Measurements from ENCODE around the gene DLGAP1.

Gene DLGAP1

DNA sequence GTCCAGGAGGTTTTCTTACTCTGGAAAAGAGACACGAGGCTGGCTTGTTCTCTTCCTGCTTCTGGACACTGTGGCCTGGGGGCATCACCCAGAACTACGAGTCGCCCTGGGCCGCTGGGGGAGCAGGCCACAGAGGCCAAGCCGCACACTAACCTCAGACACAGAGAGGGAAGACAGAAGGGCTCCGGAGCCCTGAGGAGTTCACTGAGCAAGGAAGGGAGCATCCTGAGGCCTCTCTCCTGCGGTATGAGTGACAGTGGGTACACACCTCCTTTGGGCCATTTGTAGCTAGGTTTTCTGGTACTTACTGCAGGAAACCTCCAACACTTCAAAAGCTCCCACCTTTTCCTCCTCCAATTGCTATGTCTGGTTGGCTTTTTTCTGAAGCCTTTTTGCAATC, 494.1 kb downstream of the DLGAP1 start:
- in situ Hi-C loops (cut with HindIII; ENCODE audit: low sequenced_read_pairs): no loop called here

DNA sequence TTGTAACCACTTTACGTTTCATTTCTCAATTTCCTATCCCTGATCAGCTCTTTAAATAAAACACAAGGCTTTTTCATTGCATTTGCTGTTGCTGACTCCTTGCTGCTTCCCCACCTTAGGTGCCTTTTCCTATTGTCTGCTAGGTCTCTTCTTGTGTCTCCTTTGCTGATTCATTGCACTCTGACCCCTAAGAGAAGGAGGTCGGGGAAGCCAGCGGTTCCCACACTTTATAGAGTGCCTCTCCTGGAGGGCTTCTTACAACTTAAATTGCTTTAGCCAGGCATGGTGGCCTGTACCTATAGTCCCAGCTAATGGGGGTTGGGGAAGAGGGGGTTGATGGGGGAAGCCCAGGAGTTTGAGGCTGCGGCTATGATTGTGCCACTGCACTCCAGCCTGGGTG, 495.0 kb downstream of the DLGAP1 start:
- in situ Hi-C loops (cut with HindIII; ENCODE audit: low sequenced_read_pairs): no loop called here

DNA sequence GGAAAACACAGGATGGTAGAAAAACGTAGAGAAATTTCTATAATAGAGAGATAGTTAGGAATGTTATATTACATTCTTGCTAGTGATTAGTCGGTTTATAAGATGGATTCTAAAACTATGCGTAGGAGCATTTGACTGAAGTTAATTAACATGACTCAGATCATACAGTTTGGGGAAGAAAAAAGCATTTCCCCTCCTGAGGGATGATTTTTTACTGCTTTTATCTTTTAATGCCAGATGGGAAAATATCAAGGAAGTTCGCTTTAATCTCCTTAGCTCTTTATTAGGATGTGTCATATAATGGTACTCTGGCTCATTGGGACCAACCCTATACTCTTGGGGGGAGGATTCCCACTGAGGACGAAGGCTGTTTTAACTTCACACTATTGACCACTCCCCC, 503.1 kb downstream of the DLGAP1 start:
- in situ Hi-C loops (cut with HindIII; ENCODE audit: low sequenced_read_pairs): no loop called here

DNA sequence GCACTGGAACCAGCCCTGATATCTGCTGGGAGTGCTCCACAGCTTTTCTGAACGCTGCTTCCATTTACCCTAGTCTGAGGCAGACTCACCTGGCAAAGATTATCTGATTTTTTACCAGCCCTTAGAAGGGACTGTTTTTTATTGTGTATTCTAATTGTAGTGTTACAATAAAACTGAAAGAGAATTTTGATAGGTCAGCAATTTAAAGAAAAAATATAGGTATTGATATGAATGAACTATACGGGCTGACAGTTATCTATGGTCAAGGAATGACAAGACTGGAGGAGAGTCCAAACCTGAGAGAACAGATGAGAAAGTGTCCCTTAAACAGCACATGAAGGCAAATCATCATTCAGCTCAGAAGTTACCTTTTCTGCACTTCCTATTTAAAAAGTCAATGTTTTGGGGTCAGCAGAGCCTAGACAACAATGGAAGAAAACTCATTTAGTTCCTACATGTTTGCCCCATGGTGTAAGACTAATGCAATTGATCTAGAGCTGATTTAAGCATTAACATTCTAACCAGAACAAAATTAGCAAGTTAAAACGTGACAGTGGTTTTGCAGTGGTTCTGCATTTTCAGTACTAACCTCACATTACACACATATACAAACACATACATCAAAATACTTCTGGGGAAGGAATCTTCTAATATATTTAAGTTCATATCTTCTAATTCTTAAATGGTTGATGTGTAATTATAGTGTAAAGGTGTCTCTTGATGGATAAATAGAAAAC, 504.3 kb downstream of the DLGAP1 start:
- in situ Hi-C loops (cut with HindIII; ENCODE audit: low sequenced_read_pairs): no loop called here

DNA sequence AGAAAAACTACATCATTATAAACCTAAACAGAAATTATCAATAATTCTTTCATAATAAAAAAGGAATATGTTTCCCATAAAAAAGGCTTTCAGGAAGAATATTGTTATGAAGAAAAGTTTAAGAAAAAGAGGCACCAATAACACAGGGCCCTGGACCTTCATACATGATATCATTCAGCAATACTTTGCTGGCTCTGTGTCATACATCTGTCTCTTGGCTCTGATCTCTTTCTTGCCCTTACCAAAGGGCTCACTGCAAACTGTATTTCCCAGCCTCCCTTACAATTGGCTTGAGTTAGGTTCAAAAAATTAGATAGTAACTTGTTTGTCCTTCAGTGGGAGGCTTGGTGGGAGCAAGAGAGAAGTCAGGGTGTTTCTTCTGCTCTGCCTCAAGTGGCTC, 506.1 kb downstream of the DLGAP1 start:
- in situ Hi-C loops (cut with HindIII; ENCODE audit: low sequenced_read_pairs): no loop called here

DNA sequence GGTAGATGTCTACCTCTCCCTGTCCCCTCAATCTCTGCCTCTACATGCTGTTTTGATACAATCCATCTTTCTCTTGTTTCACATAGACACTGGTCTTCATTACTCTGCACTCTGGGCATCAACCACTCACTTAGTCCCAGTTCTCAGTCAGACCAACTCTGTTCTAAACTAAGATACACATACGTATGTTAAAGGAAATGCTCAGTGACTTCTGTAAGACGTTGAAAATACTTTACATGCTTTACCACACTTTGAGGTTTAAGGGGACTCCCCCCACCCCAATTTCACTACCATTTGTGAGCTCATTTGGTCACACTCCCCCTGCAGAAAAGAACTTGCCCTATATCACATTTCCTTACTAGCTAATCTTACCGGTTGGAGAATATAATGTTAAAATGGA, 507.7 kb downstream of the DLGAP1 start:
- in situ Hi-C loops (cut with HindIII; ENCODE audit: low sequenced_read_pairs): no loop called here

DNA sequence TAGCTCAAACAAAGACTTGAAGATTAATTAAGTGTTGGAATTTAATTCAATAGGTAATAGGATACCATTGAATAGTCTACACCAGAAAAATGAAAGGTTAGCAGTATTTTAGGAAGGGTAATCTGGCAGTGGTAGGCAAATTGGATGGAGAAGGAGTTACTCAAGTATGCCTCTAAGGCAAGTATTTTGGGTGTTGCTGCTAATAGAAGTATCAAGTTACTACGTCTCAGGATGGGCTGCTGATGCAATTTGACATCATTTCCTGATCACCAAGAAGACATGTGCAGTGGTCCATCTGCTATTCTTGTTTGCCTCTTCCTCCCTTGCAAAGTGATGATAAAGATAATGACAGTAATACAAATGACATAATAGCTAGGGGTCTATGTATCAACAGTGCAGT, 519.8 kb downstream of the DLGAP1 start:
- in situ Hi-C loops (cut with HindIII; ENCODE audit: low sequenced_read_pairs): no loop called here

DNA sequence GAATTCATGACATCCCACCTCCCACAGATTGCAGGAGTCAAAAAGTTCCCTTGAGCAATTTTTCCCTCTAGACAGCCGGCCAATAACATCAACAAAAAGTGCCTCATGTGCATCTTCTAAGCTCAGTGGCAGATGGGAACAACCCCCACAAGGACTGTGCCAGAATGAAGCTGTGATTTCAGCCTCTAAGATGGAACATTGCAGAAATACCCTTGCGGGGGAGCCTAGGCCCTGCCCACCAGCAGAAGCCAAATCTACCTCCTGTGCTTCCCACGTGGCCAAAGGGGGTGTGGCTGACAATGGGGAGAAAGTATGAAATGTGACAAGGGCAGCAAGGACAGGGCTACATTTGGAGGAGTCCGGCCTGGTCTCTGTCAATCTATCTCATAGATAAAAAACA, 522.8 kb downstream of the DLGAP1 start:
- in situ Hi-C loops (cut with HindIII; ENCODE audit: low sequenced_read_pairs): no loop called here

DNA sequence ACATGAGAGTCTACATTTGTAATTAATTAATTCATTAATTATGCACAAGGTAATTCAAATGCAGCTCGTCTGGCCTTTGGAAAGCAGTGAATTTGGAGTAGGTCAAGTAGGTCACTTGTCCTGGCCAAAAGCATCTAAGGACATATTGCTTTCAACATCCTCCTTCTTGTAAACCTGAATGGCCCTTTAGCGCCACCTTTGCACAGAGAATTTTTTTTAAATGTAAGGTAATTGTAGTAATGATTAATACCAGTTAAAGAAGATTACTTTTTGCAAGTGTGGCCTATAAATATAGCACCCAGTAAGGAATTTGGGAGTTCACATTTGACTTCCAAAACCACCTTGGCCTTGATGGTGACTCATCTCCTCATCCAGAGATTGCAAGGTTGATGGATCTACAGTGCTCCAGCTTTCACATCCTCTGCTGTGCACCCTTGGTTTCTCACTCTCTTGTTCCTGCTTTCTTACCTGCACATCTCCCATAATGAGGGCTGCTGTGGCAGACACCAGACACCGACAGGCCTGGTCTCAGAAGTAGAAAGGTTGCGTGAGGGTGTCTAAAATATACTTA, 523.5 kb downstream of the DLGAP1 start:
- in situ Hi-C loops (cut with HindIII; ENCODE audit: low sequenced_read_pairs): no loop called here

DNA sequence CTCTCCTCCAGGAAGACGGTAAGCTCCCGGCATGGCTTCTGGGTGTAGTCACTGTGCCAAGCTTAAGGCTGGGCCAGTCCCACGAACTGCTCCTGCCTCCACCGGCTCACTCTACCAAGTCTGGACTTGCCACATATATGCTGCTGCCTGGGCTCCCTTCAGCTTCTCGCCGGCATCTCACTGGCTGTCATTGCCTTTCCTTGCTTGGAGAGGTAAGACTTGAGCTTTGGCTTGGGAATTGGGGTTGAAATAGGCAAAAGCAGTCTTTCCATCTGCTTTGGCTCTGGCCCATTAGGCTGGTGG, 524.1 kb downstream of the DLGAP1 start:
- in situ Hi-C loops (cut with HindIII; ENCODE audit: low sequenced_read_pairs): no loop called here

DNA sequence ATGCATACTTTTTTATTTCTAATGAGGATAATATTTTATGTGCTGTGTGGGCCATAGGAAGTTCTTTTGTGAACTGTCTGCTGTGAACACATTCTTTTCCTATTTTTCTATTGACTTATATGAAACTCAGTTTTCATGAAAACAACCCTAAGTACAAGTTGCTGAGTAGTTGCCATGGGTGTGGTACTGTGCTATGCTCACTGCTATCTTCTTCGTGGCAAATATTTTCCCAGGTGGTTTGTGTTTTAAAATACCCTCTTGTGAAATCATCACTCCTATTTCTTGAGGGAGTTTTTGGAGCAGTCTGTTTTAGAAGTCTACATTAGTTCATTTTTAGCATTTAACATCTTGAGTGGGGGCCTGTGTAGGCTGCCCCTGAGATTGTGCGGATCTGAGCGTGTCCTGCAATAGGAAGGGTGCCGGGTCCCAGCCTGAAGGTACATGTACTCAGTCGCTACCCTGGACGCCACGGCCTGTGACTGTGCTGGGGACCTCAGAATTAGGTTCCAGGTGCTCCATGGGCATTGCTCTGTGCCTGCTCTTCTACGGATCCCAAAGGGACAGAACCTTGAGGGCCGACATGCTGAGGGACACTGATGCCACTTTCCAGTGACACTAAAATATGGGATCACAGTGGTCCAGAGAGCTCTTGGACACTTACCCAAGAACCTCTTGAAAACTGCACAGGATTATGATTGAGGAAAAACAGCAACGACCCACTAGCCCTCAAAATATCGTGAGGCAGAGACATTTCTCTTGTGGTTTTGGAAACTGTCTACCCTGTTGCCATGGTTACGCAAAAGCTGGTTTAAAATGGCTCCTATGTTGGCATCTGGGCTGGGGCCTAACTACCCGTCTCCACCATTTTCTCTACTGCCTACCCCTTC, 524.7 kb downstream of the DLGAP1 start:
- in situ Hi-C loops (cut with HindIII; ENCODE audit: low sequenced_read_pairs): no loop called here

DNA sequence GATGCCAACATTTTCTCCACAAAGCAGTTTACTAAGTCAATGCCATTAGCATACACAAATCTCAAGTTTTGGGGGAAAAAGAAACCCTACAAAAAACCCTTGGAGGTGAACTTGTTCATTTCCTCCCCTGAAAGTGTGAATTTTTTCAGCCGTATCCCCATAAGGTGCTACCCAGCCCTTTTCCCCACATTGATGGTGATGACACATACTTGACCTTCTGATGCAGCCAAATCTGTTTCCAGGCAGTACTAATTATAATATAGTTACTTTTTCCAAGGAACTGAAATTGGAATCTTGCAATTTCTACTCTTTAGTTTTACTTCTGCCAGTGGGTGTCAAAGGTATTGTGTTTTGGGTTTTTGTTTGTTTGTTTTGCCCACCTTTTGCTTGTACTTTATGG, 530.7 kb downstream of the DLGAP1 start:
- in situ Hi-C loops (cut with HindIII; ENCODE audit: low sequenced_read_pairs): no loop called here

DNA sequence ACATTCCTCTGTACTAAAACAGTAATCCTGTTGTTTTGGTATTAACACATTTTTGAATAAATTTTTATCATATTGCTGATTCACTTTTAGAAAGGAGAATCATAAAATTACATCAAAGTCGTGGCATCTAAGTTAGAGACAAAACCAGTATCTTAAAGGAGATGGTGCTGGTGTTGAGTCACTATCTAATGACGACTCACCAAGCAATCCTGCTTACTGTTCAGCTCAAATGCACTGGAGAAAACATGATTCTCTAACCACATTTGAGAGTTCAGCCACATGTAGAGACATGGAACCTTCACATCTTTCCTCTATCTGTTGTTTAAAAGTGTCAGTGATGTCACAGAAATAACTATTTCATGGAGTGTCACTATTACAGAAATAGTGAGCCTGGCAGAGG, 531.4 kb downstream of the DLGAP1 start:
- in situ Hi-C loops (cut with HindIII; ENCODE audit: low sequenced_read_pairs): no loop called here

DNA sequence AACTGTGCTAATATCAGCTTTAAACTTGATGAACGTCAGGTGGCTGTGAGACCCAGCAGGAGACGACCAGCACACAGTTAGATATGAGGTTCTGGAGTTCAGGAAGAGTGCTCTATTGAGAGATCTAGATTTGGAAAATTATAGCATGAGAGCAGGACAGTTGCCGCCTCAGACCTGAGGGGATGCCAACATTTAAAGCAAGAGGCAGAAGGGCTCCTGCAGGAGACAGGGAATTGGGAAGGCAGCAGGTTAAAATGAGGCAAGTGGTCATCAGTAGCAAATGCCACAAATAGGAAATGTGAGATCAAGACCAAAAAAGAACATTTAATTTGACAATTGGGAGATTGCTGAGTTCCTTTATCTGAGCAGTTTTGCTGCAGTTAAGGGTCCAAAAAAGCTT, 533.3 kb downstream of the DLGAP1 start:
- in situ Hi-C loops (cut with HindIII; ENCODE audit: low sequenced_read_pairs): no loop called here

DNA sequence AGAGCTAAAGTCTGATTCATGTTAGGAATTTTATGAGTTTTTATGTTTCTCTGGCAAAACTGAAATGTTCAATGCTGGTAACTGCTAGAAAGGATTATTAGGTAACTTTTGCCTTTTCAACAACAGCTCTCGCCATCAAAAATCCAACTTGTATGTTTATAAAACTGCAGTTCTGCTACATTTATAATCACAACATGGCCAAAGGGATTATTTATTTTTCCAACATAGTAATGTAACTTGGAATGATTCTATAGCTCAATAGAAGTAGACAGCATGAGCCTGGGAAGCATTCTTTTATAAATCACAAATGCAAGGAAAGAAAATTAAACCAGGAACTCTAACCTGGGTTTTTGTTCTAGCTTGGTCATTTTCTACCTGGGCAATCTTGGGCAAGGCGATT, 534.3 kb downstream of the DLGAP1 start:
- in situ Hi-C loops (cut with HindIII; ENCODE audit: low sequenced_read_pairs): no loop called here

DNA sequence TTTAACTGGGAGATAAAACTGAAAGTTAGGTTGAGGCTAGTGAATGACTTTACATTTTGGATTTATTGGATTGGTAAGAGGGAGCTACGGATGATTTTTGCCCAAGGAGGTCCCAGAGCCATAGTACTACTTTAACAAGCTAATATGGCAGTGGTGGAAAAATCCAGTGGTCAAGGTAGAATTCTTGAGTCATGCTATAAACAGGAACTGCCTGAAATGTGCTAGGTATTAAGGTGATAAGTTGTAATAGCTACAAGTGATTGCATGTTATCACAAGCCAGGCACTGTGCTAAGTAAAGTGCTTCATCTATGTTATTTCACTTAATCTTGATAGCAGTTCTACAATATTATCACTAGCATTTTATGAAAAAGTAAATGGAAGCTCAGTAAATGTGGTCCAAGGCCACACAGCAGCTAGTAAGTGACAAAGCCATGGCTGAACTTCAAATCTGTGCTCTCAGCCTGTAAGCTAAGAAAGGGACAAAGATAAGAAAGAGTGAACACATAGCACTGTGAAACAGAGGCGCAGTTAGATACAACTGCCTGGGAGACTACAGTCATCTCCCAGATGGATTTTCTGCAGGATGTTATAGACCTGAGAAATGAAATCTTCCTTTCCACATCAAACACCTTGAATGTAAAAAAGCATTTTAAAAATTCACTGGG, 535.6 kb downstream of the DLGAP1 start:
- in situ Hi-C loops (cut with HindIII; ENCODE audit: low sequenced_read_pairs): no loop called here

DNA sequence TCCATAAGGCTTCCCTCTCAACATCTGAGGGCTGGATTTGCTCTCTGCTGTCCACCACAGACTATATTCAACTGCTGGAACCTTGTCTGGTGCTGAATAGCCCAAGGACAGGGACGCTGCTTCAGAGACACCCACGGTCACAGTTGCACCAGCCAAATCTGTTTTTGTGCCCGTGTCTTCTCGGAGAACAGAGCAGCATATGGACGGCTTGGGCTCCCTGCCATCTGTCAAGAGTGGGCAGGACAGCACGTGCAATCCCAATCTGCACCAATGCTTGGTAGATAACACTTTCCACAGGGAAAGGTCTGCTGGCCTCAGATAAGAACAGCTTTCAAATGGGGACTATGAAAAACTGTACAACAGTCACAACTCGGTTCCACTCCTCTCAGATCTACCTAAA, 539.0 kb downstream of the DLGAP1 start:
- in situ Hi-C loops (cut with HindIII; ENCODE audit: low sequenced_read_pairs): no loop called here

DNA sequence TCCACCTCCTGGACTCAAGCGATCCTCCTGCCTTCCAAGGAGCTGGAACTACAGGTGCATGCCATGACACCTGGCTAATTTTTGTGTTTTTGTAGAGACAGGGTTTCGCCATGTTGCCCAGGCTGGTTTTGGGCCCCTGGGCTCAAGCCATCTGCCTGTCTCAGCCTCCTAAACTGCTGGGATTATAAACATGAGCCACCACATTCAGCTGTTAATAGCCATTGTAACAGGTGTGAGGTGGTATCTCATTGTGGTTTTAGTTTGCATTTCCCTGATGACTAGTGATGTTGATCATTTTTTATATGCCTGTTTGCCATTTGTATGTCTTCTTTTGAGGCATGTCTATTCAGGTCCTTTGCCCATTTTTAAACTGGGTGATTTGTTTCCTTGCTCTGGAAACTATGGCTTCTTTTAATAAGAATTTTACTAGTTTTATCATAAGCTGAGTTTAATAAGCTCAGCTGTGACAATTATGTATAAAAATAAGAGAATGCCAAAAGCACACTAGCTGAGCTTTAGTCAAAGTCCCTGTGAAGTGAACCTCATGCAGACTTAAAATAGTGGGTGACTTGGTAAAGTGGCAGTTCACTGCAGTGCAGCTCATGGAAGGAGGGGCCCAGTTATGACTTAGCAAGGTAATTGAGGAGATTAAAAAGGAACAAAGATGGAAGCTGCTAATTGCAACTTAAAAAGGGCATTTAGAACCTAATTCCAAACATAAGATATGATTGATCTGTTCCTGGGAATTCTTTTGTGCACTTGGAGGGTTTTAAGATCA, 540.1 kb downstream of the DLGAP1 start:
- in situ Hi-C loops (cut with HindIII; ENCODE audit: low sequenced_read_pairs): no loop called here

DNA sequence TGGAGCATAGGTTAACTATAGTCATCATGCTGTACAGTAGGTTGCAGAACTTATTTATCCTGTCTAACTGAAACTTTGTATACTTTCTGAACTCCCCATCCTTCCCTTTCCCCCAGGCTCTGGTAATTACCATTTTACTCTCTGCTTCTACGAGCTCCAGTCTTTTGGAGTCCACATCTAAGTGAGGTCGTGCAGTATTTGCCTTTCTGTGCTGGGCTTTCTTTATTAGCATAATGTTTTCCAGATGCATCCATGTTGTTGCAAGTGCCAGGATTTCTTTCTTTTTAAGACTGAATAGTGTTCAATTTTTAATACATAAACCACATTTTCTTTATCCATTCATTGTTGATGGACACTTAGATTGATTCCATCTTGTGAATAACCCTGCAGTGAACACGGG, 541.0 kb downstream of the DLGAP1 start:
- in situ Hi-C loops (cut with HindIII; ENCODE audit: low sequenced_read_pairs): no loop called here

DNA sequence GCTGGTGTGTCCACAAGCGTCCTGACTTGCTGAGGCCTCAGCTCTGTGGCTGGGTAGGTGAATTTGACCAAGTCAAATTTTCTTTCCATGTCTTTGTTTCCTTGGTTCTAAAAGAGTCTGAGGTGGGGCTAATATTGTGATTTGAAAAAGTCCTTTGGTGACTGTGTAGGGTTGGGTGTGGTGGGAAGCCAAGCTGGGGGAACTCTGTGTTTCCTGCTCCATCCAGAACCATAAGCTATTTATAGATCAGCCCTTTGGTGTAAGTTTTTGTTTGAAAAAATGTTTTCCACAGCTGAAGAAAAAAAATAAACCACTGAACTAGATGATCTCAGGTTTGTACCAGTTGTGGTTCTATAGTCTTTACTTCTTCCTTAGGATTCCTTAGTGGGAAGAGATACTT, 542.4 kb downstream of the DLGAP1 start:
- in situ Hi-C loops (cut with HindIII; ENCODE audit: low sequenced_read_pairs): no loop called here

DNA sequence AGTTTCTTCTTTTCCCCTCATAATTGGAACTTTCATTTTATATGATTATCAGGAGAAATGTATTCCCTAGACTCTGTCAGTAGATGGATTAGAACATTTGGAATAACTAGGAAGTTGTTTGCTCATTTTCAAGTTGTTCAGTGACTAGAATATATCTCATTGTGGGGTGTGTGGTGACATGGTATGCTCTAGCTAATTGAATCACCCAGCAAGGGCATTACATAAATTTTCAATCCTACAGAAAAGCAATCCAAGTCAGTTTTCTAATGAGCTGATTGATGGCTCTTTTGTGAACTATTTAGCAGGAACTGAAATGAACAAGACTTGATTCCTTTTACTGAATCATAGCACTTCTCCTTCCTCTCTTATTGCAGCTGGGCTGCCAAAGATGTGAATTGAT, 543.7 kb downstream of the DLGAP1 start:
- in situ Hi-C loops (cut with HindIII; ENCODE audit: low sequenced_read_pairs): no loop called here

Measured in DLD1 (cell line).